ENCODE measurements around the gene DCAF6.
"Not testable (repeated sequence)": the region's sequence is repeated elsewhere in the genome, so short reads cannot be mapped to it uniquely, and the experiment has no call there.

Gene DCAF6

DNA sequence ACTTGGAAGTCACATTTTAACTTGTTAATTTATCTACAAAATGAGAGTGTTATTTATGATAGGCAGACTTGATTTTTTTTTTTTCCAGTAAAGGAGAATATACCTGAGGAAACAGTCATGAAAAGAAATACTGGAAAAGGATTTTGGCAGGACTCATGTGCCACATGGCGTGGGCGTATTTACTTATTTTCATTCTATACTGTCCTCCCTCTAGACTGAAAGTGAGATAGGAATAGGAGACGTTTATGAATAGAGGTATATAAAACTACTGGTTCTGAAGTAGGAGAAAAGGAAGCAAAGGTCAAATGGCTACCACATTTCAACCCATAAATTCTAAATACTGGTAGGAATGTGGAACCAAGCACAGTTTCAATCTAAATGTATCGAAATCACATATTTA is 95.1 kb downstream of the DCAF6 start:
- DNase-seq (ENCODE audit: low spot score): peak; percentile 1

DNA sequence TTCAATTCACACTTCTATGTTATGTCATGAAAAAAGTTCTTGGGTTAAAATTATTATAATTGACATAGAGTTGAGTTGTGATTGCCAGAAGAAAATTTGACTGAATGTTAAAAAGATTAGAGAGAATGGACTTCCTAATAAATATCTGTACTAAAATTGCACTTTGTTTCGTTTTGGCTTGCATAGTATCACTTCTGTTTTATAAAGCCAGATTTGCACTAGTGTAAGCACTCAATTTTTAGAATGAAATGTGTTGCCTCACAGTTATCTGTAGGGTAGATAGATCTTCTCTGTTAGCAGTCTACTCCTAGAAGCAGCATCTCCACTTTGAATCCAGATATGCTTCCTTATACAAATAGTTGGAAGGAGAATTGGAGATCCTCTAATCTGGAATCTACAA is 95.5 kb downstream of the DCAF6 start:
- peak; percentile 22 for DNase-seq (ENCODE audit: low spot score)

- DNase-seq (ENCODE audit: low spot score): no peak
Measured at GRCh38 chr1:168035345-168035744, 98.9 kb downstream of the DCAF6 start.

GRCh38 chr1:168042362-168042761 is 105.9 kb downstream of the DCAF6 start:
- DNase-seq (ENCODE audit: low spot score): no peak

- no peak for DNase-seq (ENCODE audit: low spot score)
Measured at GRCh38 chr1:168045311-168045710, 108.8 kb downstream of the DCAF6 start.

GRCh38 chr1:168050307-168050706 is 113.8 kb downstream of the DCAF6 start:
- no peak for DNase-seq (ENCODE audit: low spot score)

DNA sequence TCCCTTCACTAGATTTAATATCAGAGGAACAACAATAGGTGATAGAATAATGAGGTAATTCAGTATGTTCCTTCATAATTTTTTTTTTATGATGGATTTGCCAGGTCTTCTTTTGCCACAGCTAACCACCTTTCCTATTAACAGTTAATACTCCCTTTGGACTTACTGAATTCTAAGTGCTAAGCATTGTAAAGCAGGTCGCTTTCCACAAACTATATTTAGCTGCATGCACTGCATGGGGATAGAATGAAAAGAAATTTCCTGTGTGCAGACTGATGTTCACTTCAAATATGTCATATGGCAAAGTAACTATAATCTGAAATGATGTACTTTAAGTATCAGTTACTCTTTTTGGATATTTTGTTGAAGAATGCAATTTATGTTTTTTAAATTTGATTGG is 114.4 kb downstream of the DCAF6 start:
- no peak for DNase-seq (ENCODE audit: low spot score)

DNA sequence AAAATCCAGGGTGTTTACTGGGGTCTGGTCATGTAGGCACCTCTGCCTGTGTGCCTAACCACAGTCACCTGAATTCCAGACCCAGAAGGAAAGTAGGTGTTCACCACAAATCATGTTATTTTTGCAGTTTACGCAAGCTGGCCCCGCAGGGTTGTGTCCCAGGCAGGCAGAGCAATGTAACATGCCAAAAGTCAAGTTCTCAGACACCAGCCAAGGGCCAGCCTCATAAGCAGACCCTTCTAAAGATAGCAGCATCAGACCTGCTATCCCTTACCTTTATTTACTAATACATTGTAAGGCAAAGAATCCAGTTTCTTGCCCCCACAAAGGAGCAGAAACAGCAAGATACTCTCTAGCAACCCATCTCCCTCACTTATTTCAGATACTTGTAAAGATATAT is 117.2 kb downstream of the DCAF6 start:
- no peak for DNase-seq (ENCODE audit: low spot score)

DNA sequence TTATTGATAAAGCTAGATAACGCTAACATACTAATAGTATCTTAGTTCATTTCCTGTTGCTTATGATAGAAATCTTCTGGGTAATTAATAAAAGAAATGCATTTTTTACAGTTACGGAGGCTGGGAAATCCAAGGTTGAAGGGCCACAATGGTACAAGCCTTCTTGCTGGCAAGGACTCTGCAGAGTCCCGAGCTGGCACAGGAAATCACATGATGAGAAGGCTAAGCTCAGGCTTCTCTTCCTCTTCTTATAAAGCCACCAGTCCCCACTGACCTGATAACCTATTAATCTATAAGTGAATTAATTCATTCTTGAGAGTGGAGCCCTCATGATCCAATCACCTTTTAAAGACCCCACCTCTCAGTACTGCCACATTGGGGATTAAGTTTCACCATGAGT is 117.6 kb downstream of the DCAF6 start:
- DNase-seq (ENCODE audit: low spot score): peak; percentile 29

DNA sequence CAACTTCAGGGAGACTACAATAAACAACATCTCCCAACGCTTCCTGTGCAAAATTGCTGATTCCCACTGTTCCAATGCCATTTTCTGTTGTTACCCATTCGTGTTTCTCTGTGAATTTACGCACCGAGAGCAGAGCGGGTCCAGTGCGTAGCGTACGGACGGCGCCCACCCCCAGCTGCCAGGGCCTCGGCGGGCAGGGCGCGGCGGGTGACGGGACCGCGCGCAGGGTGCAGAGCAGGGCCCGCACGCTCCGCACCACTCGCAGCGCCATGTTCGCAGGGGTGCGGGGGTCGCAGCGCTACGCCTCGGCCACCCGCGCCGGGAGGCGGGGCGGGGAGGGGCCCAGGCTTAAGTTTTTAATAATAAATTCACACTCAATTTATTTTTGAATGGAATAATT is 119.7 kb downstream of the DCAF6 start:
- DNase-seq (ENCODE audit: low spot score): not testable (repeated sequence)

DNA sequence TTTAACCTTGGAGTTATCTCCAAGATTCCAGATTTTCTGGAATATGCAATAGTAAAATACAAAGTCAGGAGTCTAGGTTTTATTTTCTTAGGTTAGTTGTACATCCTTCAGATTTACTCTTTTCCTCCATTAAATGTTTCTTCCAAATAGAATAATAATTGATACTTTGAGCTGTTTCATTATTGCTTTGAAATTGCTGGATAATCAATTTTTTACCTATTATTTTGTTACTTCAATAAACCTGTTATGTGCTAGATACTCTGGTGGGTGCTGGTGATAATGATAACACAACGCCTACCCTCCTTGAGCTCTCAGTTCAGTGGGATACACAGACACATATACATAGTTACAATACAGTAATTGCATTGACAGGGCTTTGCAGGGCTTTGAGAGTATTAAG is 120.9 kb downstream of the DCAF6 start:
- no peak for DNase-seq (ENCODE audit: low spot score)

DNA sequence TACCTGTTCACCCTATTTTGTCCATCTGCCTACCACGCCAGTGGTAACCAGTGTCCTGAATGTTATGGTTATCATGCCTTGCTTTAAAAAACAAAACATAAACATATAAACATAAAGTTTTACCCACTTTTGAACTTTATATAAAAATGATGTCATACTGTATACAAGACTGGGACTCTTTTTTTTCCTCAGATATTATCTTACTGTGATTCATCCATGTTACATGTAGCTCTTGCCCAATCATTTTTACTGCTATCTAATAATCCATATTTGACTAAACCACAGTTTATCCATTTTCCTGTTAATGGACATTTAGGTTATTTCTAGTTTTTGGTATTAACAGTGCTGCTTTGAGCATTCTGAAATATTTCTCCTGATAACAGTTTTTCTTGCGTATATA is 121.4 kb downstream of the DCAF6 start:
- DNase-seq (ENCODE audit: low spot score): no peak

DNA sequence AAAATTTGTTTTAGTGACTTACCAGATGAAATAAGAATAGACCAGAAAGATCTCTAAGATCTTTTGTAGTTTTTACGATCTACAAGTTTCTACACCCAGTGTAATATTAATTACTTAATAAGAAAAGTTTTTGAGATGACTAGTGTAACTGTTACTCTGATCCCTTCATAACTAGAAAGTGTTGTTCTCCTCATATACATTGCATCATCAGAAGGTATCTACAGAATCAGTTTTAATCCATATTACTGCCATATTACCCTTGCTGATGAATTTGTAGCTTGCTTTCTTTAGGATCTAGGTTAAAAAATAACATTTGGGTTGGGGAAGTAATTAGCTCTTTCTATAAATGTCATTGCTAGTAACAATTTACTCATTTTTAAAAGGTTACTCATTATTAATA is 127.7 kb downstream of the DCAF6 start:
- no peak for DNase-seq (ENCODE audit: low spot score)

GRCh38 chr1:168065506-168065905 is 129.0 kb downstream of the DCAF6 start:
- no peak for DNase-seq (ENCODE audit: low spot score)

- DNase-seq (ENCODE audit: low spot score): no peak
Measured at GRCh38 chr1:168069384-168069783, 132.9 kb downstream of the DCAF6 start.

DNA sequence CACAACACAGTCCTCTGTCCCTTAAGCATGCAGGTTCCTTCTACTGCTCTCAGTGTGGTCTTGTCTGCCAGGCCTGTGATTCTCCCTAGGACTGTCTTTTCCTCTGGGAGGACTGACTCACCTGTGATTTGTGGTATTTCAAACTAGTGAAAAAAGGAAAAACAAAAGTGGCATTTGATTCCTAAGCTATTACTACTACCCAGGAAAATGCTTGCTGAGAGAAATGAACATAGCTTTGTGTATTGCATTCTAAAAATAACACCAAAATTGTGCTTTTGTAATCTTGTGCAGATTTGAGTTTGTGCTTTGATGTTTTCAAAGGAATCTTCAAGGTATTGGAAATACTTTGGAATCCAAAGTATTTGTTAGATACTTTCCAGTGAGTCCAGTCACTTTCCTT is 143.3 kb downstream of the DCAF6 start:
- DNase-seq (ENCODE audit: low spot score): no peak

DNA sequence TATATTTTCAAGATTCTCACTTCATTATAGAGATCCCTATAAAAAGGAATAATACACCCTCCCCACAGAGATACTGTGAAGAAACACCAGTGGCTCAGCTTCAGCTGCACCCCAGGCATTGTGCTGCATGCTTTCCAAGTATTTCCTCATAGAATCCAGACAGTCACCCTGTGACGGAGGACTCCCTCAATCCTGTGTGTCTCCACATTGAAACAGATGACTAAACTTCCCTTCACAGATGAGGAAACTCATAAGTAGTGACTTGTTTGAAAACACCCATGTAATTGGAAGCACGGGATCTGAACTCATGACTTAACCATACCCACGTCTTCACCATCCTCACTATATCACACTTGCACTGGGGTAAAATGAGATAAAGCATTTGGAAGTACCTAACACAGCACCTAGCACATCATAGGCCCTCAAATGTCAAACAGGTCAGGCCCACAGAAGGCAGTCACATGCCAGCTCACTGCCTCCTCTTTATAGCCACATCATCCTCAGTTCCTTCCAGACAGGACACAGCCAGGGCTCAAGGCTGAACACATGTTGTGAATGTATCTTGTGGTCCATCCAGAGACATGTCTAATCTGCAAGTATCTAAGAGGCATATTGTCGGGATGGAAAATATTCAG is 145.0 kb downstream of the DCAF6 start:
- peak; percentile 12 for DNase-seq (ENCODE audit: low spot score)

DNA sequence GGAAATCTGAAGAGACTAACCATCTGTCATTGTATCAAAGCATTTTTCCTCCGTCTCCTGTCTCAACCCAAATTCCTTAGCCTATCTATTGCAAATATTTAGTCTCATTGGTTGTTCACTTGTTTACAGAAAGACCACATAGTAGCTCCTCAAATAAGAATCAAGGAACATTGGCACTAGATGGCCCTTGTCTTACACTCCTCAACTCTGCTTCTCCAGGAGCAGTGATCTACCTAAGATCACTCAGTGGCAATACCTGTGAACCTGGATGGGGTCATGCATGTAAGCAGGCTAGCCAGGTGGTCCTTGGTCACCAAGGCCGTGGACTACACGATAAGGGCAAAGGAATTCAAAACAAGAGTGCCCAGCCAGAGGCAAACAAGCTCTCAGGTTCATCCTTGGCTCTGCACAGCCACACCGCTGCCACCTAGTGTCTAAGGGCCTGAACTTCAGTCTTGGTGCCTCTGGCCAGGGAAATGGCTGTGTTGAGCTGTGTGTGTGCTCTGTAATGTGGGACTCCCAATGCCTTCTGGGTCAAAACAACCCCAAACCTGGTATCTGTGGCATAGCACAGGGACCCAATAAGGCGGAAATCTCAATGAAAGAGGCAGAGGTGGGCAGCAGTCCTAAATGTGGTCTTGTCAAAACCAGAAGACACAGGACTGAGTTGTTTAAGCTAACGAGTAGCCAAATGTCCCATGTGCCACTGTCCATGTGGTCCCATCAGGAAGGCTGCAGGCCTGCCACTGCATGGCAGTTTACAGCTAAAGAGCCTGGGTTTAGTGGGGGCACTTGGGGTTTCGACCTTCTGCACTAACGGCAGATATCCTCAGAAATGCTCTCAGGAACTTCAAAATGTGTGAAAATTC is 145.8 kb downstream of the DCAF6 start:
- DNase-seq (ENCODE audit: low spot score): peak; percentile 63

GRCh38 chr1:168083456-168084325 is 147.2 kb downstream of the DCAF6 start:
- DNase-seq (ENCODE audit: low spot score): no peak

DNA sequence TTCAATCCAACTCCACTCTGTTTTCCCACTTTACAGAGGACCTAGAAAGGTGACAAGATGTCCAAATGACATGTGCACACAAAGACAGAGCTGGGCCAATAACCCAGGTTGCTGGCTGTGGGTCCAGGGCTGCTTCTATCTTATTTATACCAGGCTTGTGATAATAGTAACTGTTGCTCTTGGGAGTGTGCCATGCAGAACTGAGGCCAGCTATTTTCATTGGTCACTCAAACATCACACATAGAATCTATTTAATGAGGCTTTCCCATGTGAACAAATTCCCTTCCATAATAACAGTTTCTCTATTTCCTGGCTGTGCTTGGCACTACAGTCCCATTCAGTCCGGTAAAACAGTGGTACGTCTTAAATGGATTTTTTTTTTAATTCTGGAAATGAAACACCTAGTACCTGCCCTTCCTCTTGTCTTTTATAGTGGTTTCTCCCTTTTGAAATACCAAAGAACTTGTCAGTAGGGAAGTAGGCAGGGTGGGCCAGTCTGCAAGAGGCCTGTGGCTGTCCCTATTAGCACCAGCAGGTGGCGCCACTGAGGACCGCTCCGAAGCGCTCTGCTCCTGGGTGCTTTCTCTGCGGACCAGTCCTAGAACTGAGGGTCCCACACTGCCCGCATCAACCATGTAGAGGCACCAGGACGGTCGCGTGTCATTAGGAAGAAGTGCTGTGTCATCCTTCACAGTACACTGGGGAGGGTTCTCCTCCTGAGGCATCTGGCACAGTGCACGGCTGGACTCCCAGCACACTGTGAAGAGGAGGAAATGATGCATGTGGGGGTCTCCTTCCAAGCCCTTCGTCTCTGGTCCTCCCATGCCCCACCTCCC is 148.1 kb downstream of the DCAF6 start:
- DNase-seq (ENCODE audit: low spot score): no peak

- peak; percentile 52 for DNase-seq (ENCODE audit: low spot score)
Measured at GRCh38 chr1:168085401-168085872, 149.0 kb downstream of the DCAF6 start.

GRCh38 chr1:168086438-168086837 is 150.0 kb downstream of the DCAF6 start:
- DNase-seq (ENCODE audit: low spot score): no peak

Measured in globus pallidus (tissue), 1 donor.